ENCODE data around the gene HSFX4. TPM values are rescaled to one million over a fixed set of nuclear protein-coding genes. Genes with fewer than 3 reads are reported as not detected.
"Not testable (repeated sequence)": the region's sequence is repeated elsewhere in the genome, so short reads cannot be mapped to it uniquely, and the experiment has no call there.

The HSFX4 gene
- total and polyA plus RNA-seq, 7 donors: 0.08 TPM; not detected in 6

- no peak for TF ChIP-seq CTCF (IDR thresholded peaks at IDR 0.05)
- Histone ChIP-seq H3K4me3 (peak overlapping the region; percentile 66), H3K4me1 (peaks cover 3% of the 10 kb centered on the region), H3K36me3 (ENCODE audit: insufficient read depth in 1 of 2, low read depth in 1 of 2) (no peaks in the 10 kb centered on the region), H3K27ac (peak overlapping the region; percentile 82), H3K27me3 (ENCODE audit: insufficient read depth in 3 of 3, low read length in 2 of 3) (no peaks in the 10 kb centered on the region), H3K9me3 (no peaks in the 10 kb centered on the region)
- peak; percentile 72 to 80 (median 76) for ATAC-seq
- 0 to 32% (median 1%) methylated on average over 21 to 26 of the region's 27 CpGs for WGBS, 3 donors
- intact Hi-C loops (cut with DNase I): no loop called here
- DNase-seq: peak; percentile 92 to 98
These were observed 10.7 kb downstream of the HSFX4 start for GRCh38 chrX:149939905-149940673.

- WGBS, 3 donors: 0 to 36% (median 5%) methylated on average over 4 to 10 of the region's 11 CpGs
- H3K4me1 ChIP-seq; intact Hi-C loops (cut with DNase I); ATAC-seq; H3K27ac ChIP-seq; DNase-seq; H3K27me3 ChIP-seq (ENCODE audit: insufficient read depth in 3 of 3, low read length in 2 of 3); H3K36me3 ChIP-seq (ENCODE audit: insufficient read depth in 1 of 2, low read depth in 1 of 2); H3K9me3 ChIP-seq: not testable (repeated sequence)
- peak overlapping the region; percentile 11 for H3K4me3 ChIP-seq
- peak; percentile 49 for TF ChIP-seq CTCF (IDR thresholded peaks at IDR 0.05)
These were observed 11.3 kb downstream of the HSFX4 start for GRCh38 chrX:149940674-149941024.

- 53 to 72% (median 67%) methylated on average over 3 to 11 of the region's 11 CpGs for WGBS, 3 donors
- H3K27ac ChIP-seq; H3K9me3 ChIP-seq; H3K4me1 ChIP-seq; intact Hi-C loops (cut with DNase I); H3K4me3 ChIP-seq; ATAC-seq; DNase-seq; H3K27me3 ChIP-seq (ENCODE audit: insufficient read depth in 3 of 3, low read length in 2 of 3): not testable (repeated sequence)
- peaks cover 3 to 14% of the 10 kb centered on the region in 2 donors for H3K36me3 ChIP-seq (ENCODE audit: insufficient read depth in 1 of 2, low read depth in 1 of 2)
These were observed 15.8 kb downstream of the HSFX4 start for GRCh38 chrX:149945087-149945670.

- WGBS, 3 donors: 83 to 98% (median 95%) methylated on average over 5 to 7 of the region's 9 CpGs
- H3K4me1 ChIP-seq; DNase-seq; H3K9me3 ChIP-seq; H3K27ac ChIP-seq; ATAC-seq; H3K27me3 ChIP-seq (ENCODE audit: insufficient read depth in 3 of 3, low read length in 2 of 3); intact Hi-C loops (cut with DNase I); H3K4me3 ChIP-seq: not testable (repeated sequence)
- H3K36me3 ChIP-seq (ENCODE audit: insufficient read depth in 1 of 2, low read depth in 1 of 2): peaks cover 3 to 14% of the 10 kb centered on the region in 2 donors
These were observed 16.4 kb downstream of the HSFX4 start for GRCh38 chrX:149945820-149946219.

GRCh38 chrX:149946932-149947331 lies 17.6 kb downstream of the HSFX4 start:
- peaks cover 3 to 14% of the 10 kb centered on the region in 2 donors for H3K36me3 ChIP-seq (ENCODE audit: insufficient read depth in 1 of 2, low read depth in 1 of 2)
- H3K27ac ChIP-seq; intact Hi-C loops (cut with DNase I); H3K9me3 ChIP-seq; H3K4me1 ChIP-seq; H3K4me3 ChIP-seq; H3K27me3 ChIP-seq (ENCODE audit: insufficient read depth in 3 of 3, low read length in 2 of 3); DNase-seq; ATAC-seq: not testable (repeated sequence)
- no CpG with 5 or more reads among the region's 3 CpGs for WGBS, 3 donors

- H3K9me3 ChIP-seq: no peaks in the 10 kb centered on the region
- TF ChIP-seq CTCF (IDR thresholded peaks at IDR 0.05): no peak
- peaks cover 3 to 14% of the 10 kb centered on the region in 2 donors for H3K36me3 ChIP-seq (ENCODE audit: insufficient read depth in 1 of 2, low read depth in 1 of 2)
- intact Hi-C loops (cut with DNase I): no loop called here
- H3K4me1 ChIP-seq: peaks cover 6% of the 10 kb centered on the region
- no peak overlapping the region for H3K4me3 ChIP-seq
- no peak overlapping the region for H3K27ac ChIP-seq
- WGBS, 3 donors: 53 to 83% (median 57%) methylated on average over 3 of the region's 3 CpGs
- DNase-seq: no peak
- no peaks in the 10 kb centered on the region for H3K27me3 ChIP-seq (ENCODE audit: insufficient read depth in 3 of 3, low read length in 2 of 3)
- ATAC-seq: no peak
These were observed 18.6 kb downstream of the HSFX4 start for GRCh38 chrX:149948016-149948415.
